GM06990 (cell line): ENCODE results near the gene SLC24A1.

ENCODE experiments used
- DNase-seq: peaks from one replicate; pipeline ENCODE4 v3.0.0-alpha.2; 2011; ENCODE audit not compliant: insufficient read length; ENCODE audit errors: extremely low read depth
- H3K27me3 ChIP-seq: replicated peaks from 2 replicates; pipeline ENCODE4 v1.6.0; 2011; ENCODE audit warnings: low read length; ENCODE audit not compliant: control insufficient read depth, insufficient read depth
- H3K36me3 ChIP-seq: 2 replicates; pipeline ENCODE4 v1.5.1; 2011; ENCODE audit warnings: low read length; ENCODE audit not compliant: control insufficient read depth, insufficient read depth
- H3K4me3 ChIP-seq: replicated peaks from 2 replicates; pipeline ENCODE4 v1.5.1; 2011; ENCODE audit warnings: low read depth, mild to moderate bottlenecking, control low read depth, low read length
- CTCF ChIP-seq: IDR thresholded peaks from 2 replicates; pipeline ENCODE4 v1.5.1; 2011; ENCODE audit warnings: low read length, control low read depth, mild to moderate bottlenecking, inconsistent platforms; ENCODE audit not compliant: insufficient read depth, poor library complexity, severe bottlenecking

Gene SLC24A1

GRCh38 chr15:65690778-65691177, 69.0 kb downstream of the SLC24A1 start:
- no peak for TF ChIP-seq CTCF
- DNase-seq, result no peak
- H3K36me3 ChIP-seq, result peaks cover 11% of the 10 kb centered on the region

DNA sequence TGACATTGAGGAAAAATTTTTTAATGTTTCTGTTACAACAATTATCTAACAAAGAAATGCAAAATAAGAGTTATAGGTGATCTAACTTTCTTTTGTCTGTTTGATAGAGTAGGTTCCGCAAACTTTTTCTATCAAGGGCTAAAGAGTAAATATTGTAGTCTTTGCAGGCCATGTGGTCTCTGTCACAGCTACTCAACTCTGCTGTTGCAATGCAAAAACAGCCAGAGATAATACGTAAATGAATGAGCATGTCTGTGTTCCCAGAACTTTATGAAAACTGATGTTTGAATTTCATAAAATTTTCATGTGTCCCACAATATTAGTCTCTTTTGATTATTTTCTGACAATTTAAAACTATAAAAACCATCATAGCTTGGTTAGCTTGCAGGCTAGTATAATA, 73.3 kb downstream of the SLC24A1 start:
- no peaks in the 10 kb centered on the region for H3K27me3 ChIP-seq
- DNase-seq, result no peak
- peaks cover 8% of the 10 kb centered on the region for H3K36me3 ChIP-seq
- no peak for TF ChIP-seq CTCF
- H3K4me3 ChIP-seq, result no peak overlapping the region

More at GRCh38 chr15:65690778-65691177, 69.0 kb downstream of the SLC24A1 start:
- Histone ChIP-seq H3K4me3 (no peak overlapping the region), H3K27me3 (no peaks in the 10 kb centered on the region)
